ENCODE results near the gene CLDN25.

The CLDN25 gene

GRCh38 chr11:113814181-113814580 is 34.6 kb downstream of the CLDN25 start:
- no peak for DNase-seq

GRCh38 chr11:113817162-113817561 is 37.6 kb downstream of the CLDN25 start:
- no peak for DNase-seq

DNA sequence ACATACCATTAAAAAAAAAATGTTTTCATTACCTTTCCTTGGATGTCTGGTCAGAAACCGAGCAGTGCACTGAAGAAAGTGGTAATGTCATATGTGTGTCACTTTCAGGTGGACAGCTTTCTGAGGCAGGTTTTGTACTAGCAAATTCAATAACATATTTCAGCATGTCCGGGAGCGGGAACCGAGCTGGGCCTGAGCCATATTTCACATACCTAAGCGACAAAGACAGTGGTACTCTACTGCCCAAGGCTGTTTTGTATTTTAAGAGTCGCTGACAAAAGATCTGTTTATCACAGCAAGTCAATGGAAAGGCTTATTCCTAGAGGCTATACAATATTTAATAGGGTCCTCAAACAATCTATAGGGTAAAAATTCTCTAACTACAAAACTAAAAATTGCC is 38.0 kb downstream of the CLDN25 start:
- no peak for DNase-seq

GRCh38 chr11:113818426-113818825 is 38.8 kb downstream of the CLDN25 start:
- peak; percentile 13 for DNase-seq

- no peak for DNase-seq
Measured at GRCh38 chr11:113827477-113827876, 47.9 kb downstream of the CLDN25 start.

GRCh38 chr11:113828191-113828590 is 48.6 kb downstream of the CLDN25 start:
- no peak for DNase-seq

GRCh38 chr11:113829751-113830150 is 50.2 kb downstream of the CLDN25 start:
- DNase-seq, result no peak

All from hematopoietic multipotent progenitor cell treated with erythropoietin and hydrocortisone succinate and interleukin-3 and kit ligand, for 8 days (in vitro differentiated cells).